ENCODE results near the gene LAMA2.

- TF ChIP-seq CTCF (IDR thresholded peaks at IDR 0.05) (no peak), POLR2A (IDR thresholded peaks at IDR 0.05) (no peak)
These were observed 229.7 kb downstream of the LAMA2 start for GRCh38 chr6:129112591-129112990.
